HG03095 (cell line): ENCODE results near the gene REL.
"Not testable (repeated sequence)": the region's sequence is repeated elsewhere in the genome, so short reads cannot be mapped to it uniquely, and the experiment has no call there.

Experiments used
- ATAC-seq: cut with Tn5 transposase; IDR thresholded peaks from one replicate; pipeline ENCODE4 v1.9.1; 2021; ENCODE audit warnings: moderate library complexity; ENCODE audit not compliant: unreplicated experiment

The REL gene

GRCh38 chr2:60906395-60906794 lies 25.0 kb downstream of the REL start:
- no peak for ATAC-seq

DNA sequence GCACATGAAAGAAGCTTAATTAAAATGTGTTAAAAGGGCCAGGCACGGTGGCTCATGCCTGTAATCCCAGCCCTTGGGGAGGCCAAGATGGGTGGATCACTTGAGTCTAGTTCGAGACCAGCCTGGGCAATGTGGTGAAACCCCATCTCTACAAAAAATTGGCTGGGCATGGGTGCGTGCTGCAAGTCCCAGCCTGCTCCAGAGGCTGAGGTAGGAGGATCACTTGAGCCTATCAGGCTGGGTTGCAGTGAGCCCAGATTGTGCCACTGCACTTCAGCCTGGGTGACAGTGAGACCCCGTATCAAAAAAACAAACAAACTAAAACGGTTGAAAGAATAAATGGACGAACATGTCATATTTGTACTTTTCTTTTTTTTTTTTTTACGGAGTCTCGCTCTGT lies 26.0 kb downstream of the REL start:
- ATAC-seq: no peak

DNA sequence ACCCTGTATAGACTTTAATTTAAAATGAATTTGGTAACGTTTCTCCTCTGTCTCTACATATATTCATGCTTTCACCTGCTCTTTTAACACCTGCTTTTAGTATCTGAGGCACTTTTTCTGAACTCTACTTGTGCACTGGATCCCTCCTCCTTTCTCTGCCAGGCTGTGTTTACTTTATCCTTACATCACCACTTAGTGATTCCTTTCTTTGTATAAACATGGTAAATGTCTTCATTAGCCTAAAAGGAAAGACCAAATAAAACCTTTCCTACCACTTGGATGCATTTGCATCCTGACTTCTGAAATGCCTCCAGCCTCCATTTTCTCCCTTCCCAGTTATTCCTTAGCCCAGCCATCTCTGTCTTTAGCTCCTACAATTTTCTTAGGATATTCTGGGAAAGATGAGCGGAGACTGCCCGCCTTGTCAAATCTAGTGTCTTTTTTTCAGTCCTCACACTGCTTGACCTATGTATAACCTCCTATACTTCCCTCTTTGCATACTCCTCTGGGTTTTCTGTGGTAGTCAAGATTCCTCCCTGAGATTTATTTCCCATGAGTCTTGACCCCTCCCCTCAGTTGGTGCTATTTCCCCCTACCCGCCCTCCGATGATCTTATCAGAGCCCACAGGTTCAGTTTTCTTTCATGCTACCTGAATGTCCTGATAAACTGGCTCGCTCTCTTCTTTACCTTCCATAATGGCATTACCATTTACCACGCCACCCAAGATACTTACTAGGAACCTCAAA lies 44.8 kb downstream of the REL start:
- ATAC-seq: no peak

GRCh38 chr2:60926741-60927552 lies 45.6 kb downstream of the REL start:
- ATAC-seq: no peak

GRCh38 chr2:60932061-60932460 lies 50.7 kb downstream of the REL start:
- not testable (repeated sequence) for ATAC-seq

DNA sequence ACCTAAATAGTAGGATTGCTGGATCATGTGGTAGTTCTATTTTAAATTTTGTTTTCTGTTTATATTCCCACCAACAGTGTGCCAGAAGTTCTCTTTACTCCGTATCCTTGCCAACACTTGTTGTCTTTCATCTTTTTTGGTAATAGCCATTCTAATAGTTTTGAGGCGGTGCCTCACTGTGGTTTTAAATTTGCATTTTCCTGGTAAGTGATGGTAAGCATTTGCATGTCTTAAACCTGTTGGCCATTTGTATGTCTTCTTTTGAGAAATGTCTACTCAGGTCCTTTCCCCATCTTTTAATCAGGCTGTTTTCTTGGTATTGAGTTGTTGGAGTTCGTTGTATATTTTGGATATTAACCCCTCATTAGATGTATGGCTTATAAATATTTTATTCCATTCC lies 51.6 kb downstream of the REL start:
- ATAC-seq: no peak

GRCh38 chr2:60934165-60934722 lies 52.9 kb downstream of the REL start:
- ATAC-seq: no peak

DNA sequence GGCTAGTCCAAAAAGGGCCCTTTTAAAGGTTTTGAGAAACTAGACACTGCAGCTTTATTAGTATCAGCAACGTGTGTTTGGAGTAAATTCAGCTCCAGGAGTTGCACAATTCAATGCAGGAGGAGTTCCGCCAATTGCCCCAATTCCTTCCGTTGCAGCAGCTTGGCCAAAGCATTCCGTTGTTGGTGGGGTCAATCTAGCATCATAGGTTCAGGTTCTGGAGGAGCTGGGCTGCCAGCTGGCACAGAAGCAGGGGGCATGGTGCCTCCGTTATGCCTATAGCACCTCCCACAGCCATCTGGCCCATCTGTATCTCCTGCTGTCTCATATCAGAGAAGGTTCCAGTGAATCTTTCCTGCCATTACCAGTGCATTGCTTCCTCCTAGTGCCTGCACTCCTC lies 55.4 kb downstream of the REL start:
- no peak for ATAC-seq

DNA sequence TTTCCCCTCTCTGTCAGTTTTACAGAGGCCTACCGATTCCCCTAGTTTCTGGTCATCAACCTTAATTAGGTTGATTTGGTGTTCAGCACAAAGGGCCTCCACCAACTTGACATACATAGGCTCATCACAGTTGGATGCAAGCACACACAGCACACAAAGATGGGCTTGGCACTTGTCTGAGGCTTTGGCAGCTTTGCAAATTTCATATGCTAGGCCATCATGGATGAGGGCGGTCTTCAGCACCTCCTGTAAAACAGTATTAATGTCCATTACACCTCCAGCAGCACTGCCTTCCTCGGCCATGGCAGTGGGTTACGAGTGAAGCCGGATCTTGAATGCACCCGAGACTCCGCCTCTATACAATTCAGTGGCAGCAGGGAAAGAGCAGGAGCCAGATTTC lies 56.9 kb downstream of the REL start:
- no peak for ATAC-seq

- no peak for ATAC-seq
Measured at GRCh38 chr2:60939622-60940021, 58.2 kb downstream of the REL start.

GRCh38 chr2:60945341-60945740 lies 64.0 kb downstream of the REL start:
- no peak for ATAC-seq

DNA sequence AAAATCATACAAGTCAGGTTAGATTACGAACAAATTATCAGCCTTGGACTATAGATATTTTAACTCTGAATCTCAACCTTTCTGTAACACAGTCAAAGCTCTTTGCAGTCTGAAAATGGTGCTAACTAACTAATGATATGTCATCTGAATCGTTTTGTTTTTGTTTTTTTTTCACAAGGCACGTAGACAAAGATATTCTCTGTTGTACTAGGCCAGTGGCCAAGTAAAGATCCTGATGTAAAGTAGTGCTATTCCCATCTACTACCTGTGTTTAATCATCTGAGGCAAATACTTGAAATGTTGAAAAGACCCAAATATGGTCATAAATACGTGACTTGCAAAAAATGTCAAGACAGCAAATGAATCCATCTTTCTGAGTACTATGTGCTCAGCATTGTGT lies 65.7 kb downstream of the REL start:
- no peak for ATAC-seq

DNA sequence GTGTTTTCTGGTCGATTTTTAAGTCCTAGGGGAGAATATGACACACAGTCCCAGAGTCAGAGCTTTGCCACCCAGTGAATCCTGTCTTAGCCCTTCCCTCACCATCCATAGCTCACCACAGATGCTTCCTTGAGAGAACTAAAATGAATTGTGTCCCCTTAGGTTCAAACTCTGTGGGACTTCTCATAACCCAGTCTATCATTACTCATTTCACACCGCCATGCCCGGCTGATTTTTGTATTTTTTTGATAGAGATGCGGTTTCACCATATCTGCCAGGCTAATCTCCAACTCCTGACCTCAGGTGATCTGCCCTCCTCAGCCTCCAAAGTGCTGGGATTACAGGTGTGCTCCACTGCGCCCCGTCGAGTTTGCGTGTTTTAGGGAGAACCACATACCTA lies 66.8 kb downstream of the REL start:
- ATAC-seq: no peak

DNA sequence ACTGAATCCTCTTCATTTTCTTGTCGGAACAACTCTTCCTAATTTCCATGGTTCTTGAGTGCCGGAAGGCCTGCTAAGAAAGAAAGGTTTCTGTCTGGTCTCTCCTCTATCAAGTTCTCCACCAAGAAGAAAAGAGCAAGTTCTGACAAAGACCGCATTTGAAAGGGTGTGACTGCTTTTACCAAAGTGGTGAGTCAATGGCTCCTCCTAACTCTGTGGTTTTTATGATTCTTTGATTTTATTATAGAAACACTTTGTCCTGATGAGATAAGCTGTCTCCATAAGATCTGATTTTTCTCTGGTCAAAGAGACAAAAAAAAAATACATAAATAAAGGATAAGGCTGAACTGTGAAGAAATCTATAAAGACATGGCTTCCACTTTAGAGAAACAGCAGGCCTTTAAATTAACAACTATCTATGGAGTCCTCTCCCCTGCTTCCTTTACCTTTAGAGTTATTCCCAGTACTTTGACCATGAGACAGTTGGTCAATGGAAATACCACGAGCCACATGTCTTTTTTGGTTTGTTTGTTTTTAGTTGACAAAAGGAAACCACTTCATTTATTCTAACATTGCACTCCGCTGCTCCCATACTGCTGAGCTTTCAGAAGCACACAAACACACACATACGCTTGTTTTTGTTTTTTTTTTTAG lies 67.7 kb downstream of the REL start:
- no peak for ATAC-seq

GRCh38 chr2:60954139-60954538 lies 72.8 kb downstream of the REL start:
- ATAC-seq: no peak

DNA sequence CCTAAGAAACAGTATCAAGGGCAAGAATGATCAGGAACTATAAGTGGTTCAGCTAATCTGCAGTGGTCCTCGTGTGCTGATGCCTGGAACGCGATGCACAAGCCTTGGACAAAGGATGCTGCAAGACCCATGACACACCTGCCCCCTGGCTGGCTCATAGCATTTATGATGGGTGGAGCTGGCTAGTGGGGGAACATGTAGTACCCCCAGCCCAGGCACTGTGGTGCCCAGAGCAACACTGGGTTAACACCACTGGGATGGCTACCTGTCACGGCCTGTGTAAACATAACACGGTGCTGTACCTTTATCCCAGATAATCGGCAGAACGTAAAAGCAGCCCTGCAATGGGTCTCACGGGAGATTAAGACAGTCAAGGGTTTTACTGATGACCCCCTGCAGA lies 75.8 kb downstream of the REL start:
- ATAC-seq: no peak

- no peak for ATAC-seq
Measured at GRCh38 chr2:60957643-60958042, 76.3 kb downstream of the REL start.

GRCh38 chr2:60958361-60958760 lies 77.0 kb downstream of the REL start:
- ATAC-seq: no peak

- no peak for ATAC-seq
Measured at GRCh38 chr2:60958800-60959199, 77.4 kb downstream of the REL start.

GRCh38 chr2:60959501-60959900 lies 78.1 kb downstream of the REL start:
- no peak for ATAC-seq

DNA sequence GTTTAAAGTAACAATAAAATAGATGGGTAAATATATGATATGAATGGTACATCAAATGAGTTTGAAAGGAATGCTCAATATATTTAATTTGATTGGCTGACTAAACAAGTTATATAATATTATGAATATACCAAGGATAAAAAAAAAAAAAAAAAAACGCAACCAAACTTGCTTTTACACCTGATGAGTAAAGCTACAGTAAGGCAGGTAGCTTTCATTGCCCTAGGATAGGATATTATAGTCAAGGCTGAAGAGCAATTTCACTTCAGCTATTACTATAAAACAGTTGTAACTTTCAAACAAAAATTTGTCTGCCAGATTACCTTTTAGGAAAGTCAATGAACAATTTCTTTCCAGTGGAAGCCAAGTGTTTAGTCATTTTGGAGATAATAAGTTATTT lies 79.3 kb downstream of the REL start:
- ATAC-seq: no peak

DNA sequence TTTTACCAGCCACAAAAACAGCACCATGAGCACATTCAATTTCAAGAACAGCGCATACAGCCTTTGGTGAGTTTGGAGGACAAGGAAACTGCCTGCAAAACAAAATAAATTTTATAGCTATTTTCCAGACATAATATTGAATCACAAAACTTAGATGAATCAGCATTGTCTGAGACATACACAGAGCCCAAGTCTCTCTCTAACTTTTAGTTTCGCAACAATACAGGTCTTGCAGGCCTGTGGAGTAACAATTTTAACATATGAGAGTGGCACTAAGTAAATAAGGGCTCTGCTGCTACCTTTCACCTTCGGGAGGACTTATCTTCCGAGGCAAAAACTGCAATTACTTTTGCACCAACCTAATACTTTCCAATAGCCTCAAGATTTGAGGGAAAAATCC lies 80.1 kb downstream of the REL start:
- ATAC-seq: no peak
